GM18861 (cell line): Measurements from ENCODE around the gene THADA.

Experiments
- ATAC-seq: cut with Tn5 transposase; IDR thresholded peaks from one replicate; pipeline ENCODE4 v1.9.1; 2021; ENCODE audit not compliant: unreplicated experiment

THADA gene

DNA sequence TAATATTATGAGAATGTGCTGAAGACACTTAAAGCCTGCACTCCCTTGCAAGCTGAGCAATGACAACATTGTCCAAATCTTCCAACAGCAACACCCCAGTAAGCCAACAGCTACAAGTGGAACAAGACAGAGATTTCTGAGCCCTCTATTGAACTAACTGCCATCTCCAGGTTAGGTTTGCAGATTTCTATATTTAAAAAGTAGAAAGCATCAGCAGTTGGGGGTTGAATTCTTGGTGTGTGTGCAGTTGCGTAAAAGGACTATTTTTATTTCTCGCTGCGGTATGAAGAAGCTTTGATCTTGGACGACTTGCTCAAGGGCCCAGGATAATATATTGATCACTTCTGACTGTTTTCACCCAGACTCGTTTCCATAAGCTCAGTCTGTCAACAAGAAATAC is 263.2 kb downstream of the THADA start:
- ATAC-seq: no peak

DNA sequence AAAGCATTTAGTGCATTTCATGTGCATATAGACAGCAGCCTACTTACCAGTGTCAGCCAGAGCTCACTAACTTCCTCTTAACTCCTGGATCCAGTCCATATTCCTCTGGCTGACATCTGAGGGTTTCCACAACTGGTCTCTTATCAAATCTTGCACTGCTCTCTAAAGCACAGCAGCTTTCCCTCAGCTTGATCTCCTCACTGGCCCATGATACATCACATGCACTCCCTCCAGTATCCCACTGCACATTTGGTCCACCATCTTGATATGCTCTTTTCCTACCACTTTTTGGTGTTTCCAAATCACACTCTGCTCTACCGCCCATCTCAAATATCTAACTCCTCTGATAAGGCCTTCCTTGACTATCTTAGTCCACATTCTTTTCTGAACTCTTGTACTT is 264.4 kb downstream of the THADA start:
- no peak for ATAC-seq

DNA sequence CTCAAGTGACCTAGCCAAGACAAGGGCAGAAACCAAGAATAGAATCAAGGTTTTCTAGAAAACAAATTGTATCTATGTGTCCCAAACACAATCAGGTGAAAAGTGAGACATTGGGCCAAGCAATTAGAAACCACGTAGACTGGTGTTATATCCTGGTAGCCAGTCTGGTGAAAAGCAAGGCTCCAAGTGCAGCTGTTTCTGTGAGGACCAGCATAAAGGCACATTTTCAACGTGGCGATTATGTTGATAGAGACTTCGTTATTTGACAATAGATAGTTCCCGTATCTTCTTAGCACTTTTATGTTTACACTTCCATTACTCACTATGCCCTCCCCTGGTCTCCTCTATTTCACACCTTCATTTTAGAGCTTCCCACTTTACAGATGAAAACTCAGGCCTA is 266.2 kb downstream of the THADA start:
- ATAC-seq: no peak

DNA sequence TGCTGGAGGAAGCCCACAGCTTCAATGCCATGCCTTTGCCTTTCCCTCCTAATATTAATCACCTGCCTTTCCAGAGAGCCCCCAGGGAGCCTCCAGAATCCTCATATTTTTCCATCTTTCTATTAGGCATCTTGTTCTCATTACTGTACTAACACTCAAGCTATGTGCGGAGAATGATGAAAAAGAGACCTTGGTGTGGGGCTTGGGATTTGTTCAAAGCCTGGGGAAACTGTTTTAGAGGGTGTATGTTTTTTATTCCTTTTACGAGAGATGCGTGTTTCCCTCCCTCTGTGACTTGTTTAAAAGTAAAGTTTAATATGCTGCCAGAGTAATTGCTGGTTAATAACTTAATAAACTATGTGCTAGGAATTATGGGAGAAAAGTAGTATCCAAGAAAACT is 267.0 kb downstream of the THADA start:
- ATAC-seq: no peak

DNA sequence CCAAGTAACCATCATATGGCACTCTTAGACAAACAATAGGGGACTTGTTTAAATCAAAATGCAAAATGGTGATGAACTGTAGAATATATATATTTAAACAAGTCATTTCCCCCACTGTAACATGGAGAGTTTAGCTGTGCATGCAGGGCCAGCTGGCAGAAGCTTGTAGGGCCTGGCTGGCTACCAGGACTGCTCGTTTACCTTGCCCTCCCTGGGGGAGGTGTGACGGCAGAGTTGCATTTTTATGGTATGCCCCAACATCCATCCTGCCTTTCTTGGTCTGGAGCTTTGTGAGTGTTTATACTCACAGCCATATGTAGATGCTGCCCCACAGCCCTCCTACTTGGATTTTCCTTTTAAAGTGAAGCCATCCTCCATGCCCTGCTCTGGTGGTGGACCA is 267.7 kb downstream of the THADA start:
- ATAC-seq: no peak

DNA sequence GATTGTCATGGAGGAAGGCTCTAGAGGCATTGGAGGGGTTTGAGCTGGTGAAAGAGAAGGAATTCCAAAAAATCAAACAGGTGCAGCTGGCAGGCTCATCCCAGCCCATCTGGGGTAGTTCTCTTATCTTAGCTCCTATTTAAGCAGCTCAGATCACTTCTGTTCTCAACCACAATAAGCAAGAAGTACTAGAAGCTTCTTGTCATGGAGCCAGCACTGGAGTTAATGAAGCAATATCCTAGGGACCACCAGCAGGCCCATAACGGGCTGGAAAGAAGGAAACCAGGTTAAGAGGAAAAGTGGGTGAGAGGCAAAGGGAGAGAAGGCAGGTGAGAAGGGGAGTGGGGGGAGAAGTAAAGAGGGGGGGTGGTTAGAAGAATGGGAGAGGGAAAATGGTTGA is 268.7 kb downstream of the THADA start:
- ATAC-seq: no peak

DNA sequence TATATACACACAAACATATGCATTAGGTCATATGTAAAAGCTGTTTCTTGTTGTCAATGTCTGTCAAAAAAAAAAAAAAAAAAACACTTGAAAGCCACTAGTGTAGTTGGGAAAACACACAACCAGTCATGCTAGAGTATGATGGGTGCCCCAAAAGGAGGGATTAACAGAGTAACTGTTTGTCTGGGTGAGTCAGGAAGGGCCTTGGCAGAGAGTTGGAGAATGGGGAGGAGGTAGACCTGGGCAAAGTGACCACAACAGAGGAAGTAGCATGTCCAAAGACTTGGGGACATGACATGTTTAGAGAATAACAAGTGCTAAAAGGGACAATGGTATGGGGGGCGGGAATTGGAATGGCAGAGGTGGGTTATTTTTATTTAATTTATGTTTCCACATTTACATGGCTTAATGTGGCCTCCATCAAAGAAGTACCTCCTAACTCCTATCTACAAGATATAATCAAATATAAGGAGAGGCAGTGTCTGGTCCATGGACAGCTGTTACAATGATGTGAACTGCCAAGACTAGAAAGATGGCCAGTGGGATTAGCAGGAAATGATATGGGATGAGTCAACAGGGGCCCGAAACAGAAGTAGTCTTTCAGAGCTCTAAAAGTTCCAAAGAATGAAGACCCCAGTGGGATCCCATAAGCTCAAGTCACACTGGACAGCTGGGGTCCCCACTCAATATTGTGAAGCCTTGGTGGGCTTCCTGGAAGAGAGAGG is 269.6 kb downstream of the THADA start:
- no peak for ATAC-seq

DNA sequence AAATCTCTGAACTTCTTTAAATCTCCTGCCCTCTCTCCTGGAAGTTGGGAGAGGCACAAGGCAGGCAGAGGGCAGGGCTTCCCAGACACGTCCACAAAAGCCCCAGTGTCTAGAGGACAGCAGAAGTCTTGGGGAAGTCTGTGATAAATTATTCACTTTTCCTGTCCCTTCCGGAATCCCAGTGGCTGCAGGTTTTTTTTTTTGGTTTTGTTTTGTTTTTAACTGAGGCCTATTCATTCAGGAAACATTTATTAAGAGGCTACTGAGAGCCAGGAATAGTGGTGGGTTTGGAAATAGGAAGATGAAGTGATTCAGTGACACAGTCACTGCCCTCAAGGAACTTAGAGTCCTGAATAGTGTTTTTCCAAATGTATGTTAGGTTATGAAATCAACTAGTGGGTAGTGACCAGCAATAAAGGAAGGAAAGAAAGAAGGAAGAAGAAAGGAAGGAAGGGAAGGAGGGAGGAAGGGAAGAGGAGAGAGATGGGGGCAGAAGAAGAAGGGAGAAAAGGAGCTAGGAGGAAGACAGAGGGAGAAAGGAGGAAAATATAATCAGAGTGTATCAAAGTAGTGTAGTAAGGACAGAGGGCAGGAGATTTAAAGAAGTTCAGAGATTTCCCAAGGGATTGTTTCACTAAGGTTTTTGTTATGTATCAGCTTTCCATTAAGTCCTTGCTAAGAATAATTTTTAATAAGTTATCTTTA is 270.6 kb downstream of the THADA start:
- ATAC-seq: no peak

DNA sequence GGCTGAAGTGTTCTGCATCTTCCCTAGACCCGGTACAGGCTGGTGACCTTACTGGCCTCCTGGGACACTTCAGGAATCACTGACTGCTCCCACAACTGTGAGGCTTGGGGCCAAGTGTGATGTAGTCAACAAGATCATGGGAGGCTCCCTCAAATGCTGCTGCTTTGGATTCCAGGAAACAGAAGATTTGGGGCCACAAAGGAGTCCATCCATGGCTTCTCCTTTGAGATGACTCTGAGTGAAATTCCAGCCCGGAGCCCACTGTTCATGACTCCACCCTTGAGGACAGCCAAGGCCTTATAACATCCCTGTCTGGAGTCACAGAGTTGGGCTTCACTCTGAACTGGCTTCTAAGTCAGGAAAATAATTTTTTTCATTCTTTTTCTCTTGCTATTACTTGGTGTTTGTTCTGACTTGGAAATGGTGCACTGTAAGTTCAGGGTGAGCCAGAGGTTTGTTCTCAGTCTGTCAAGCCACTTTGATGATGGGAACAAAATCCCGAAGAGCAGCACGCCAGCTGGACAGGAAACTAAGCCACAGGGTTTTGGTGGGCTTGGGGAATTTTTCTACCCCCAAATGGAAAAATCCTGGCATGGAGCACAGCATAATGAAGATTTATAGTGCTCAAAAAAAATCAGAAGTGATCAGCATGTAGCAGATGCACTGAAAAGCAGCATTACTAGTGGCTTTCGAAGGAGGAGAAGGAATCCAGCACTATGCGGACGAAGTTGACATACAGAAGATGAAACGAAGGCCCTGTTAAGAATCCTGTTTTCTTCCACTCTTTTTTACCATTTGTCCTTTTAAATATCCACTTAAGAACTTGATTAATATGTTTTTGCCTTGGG is 271.4 kb downstream of the THADA start:
- ATAC-seq: no peak

DNA sequence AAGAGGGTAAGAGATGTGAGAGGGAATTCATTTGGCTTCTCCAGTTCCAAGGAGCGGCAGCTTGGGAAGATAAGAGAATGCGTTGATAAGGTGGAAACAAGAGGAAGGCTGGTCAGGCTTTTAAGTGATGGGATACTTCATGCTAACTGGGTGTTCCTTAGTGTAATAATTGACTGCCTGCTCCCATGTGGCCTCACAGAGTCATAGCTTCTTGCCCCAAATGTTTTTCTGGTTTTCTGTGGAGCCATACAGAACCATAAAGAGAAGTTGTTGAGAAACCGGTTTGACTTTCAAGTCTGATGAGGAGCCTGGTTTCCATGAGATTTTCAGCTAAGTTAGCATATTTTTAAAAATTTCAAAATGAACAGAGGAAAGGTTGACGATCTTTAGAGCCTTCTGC is 272.0 kb downstream of the THADA start:
- ATAC-seq: no peak

DNA sequence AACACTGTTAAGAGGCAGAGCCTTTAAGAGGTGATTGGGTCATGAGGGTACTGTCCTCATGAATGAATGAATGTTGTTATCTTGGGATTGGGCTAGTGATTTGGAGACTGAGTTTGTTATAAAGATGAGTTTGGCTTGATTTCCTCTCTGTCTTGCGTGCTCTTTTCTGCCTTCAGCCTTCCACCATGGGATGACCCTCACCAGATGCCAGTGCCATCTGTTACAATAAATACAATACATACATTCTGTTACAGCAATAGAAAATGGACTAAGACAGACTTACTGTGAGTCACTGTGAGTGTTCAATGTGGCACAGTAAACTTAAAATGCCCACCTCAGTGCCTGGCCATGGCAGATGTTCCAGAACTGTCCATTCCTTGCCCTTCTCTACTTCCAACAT is 274.4 kb downstream of the THADA start:
- no peak for ATAC-seq

DNA sequence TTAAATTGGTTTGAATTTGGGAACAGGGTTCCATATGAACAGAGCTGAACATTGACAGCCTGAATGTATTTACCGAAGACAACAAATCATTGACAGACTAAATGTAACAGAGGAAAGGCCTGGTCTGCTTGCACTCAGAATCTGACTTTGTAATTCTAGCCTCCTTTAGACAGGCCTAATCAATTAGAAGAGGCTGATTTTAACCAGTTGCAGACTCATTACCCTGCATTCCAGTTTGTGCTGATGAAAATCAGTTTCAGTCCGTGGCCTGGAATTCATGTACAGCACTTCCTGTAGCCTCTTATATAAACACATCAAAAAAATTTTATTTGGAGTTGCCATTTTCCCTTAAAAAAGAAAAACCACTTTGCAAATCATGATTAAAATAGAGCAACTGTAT is 276.3 kb downstream of the THADA start:
- ATAC-seq: no peak

DNA sequence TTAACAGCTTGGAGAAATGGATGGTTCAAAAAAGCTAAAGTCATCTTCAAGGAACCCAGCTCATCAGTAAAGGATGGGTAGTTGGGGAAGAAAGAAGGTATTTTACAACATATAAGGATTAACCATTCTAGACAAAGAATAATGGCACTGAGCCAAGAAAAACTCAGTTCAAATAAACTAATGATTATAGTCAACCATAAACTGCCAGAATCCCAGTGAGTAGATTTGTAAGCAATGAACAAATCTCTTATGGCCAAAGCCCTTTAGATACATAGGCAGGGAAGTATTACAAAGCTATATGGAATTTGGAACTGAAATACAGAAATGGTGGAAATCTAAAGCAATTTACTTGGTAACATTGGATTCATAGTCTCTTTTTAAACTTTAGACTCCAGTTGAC is 277.0 kb downstream of the THADA start:
- no peak for ATAC-seq

DNA sequence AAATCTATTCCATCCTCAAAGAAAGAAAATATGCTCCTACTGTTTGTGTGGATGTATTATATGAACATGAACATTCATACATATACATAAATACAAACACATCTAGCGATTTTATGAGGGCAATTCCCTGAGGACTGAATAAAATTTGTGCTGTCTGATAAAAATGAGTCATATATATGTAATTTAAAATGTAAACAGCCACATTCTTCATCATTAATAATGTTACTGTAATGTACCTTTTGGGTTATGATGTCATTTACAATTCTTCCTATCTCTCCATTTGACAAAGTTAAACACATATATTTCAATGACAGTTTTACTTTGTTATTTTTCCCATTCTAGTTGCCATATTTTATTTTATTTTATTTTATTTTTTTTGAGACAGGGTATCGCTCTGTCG is 278.2 kb downstream of the THADA start:
- ATAC-seq: no peak

DNA sequence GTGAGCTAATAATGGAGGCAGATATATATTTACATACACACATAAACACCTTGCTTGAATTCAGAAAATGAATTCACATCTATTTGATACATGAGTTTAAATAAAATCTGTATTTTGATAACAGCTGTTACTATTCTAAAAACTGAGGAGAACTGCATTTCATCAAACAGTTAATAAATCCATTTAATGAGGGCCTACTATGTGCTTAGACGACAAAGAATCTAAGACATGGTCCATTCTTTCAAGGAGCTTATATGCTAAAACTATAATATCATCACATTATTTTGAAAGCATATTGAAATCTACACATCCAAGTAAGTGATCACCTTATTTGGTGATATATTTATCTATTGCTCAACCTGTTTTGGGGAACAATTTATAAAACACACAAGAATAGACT is 278.6 kb downstream of the THADA start:
- no peak for ATAC-seq

DNA sequence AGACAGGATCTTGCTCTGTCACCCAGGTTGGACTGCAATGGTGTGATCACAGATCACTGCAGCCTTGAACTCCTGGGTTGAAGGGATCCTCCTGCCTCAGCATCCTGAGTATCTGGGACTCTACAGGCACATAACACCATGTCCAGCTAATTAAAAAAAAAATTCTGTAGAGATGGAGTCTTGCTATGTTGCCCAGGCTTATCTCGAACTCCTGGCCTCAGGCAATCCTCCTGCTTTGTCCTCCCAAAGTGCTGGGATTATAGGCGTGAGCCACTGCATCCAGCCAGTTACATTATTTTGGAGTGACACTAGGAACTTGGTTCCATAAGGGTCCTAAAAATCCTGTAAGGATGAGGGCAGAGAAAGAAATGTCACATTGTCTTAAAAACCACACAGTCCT is 280.4 kb downstream of the THADA start:
- no peak for ATAC-seq

DNA sequence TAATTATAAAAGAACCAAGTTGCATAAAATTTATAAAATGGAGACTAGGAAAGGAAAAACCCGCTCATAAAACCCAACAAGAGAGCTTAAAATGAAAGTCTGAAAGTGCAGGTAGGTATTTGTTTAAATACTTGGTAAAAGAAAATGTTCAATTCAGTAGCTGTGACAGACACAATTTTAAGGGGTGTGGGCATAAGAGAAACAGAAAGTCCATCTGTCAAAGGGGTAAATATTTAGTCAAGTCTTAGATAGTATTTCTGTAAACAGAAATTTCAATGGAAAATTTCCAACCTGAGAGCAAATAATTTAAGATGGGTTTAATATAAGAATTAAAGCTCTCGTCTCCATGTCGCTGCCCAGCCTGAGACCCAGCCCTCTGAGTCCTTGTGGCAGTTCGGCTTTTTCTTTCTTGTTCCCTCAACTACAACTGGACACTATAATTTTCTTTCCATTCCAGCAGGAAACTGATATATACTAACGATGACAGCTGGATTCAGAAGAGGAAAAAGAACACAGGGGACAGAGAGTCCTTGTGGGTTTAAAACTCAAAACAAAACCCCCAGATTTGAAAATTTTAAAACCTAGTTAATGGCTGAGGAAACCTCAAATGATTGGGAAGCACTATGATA is 281.4 kb downstream of the THADA start:
- no peak for ATAC-seq

DNA sequence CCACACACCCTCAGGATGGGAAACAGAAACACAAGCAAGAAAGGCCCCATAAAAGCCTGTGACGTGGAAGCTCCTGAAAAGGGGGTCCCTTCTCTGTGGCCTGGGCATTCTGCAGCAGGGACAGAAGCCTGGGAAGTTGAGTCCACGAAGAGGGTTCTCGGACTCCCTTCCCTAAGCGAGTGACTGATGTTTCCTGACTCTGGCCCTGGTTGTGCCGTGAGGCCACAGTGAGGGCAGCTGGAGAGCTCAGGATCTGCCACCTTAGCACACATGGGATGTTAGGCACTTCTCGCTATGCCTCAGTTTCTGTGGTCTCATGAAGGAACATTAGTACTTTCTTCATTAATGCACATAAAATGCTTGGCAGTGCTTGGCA is 282.2 kb downstream of the THADA start:
- no peak for ATAC-seq

DNA sequence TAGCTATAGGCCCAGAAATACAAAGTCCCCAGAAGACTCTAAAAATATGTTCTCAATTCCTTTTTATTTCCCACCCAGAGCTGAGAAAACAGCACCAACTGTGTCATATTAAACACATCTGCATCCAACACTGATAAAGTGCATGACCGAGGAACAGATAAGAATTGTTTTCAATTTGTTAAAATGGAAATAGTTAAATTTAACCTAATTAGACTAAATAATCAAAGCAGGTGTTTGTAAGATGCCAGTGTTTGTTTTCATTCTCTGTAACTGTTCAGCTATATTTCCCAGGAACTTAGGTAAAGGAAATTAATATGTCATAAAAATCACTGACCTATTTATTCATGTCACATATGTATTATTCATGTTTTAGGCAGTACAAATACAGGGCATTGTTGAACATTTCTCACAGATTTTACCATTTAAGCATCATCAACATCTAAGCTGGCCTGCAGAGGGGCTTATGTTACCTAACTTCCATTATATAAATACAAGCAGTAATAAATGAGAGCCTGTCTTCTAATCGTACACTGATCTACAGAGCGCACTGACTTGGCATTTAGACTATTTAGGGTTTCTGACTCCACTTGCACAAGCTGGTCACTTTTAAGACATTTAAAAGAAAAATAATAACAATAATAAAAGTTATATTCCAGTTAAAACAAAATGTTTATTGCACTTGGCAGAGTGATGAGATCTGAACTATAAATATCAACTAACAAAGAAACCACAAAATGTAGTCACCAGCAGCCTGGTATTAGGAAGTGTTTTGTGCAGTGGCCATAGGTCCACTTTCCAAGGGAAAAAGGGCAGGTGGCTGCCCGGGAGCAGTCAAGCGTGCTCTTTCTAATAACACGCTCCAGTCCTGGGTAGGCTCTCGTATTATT is 282.8 kb downstream of the THADA start:
- no peak for ATAC-seq

DNA sequence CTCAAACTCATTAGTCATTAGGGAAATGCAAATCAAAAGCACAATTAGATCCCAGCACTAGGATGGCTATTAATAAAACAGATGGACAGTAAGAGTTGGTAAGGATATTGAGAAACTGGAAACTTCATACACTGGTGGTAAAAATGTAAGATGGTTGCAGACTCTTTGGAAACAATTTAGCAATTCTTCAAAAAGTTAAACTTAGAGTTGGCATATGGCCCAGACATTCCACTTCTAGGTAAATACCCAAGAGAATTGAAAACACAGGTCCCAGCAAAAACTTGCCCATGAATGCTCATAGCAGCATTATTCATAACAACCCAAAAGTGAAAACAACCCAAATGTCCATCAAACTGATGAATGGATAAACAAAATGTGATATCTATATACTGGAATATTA is 284.6 kb downstream of the THADA start:
- no peak for ATAC-seq

DNA sequence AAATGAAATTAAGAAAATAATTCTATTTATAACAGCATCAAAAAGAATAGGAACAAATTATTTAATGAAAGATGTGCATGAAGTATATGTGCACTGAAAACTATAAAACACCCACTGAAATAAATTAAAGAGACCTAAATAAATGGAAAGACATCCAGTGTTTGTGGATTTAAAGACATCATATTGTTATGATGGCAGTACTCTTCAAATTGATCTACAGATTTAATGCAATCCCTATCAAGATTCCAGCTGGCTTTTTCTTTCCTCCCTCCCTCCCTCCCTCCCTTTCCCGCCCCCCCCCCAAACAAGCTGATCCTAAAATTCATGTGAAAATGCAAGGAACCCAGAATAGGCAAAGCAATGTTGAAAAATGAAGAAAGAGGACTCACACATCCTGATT is 285.9 kb downstream of the THADA start:
- ATAC-seq: no peak
